ENCODE measurements around the gene EFR3B.

- TF ChIP-seq RAD51 (IDR thresholded peaks at IDR 0.05) (no peak), CTCF (IDR thresholded peaks at IDR 0.05 in 2 of 3, conservative IDR thresholded peaks at IDR 0.05 in 1 of 3; ENCODE audit: control insufficient read depth in 2 of 3, extremely low read depth in 1 of 3, insufficient read depth in 1 of 3, low read depth in 3 of 3, low read length in 3 of 3) (no peak), ESRRA (IDR thresholded peaks at IDR 0.05; ENCODE audit: low read length) (no peak), TCF3 (IDR thresholded peaks at IDR 0.05; ENCODE audit: borderline replicate concordance, insufficient read depth, low read depth, low read length) (no peak), SMC3 (IDR thresholded peaks at IDR 0.05; ENCODE audit: borderline replicate concordance, low read length) (no peak), SIN3A (IDR thresholded peaks at IDR 0.05; ENCODE audit: low read depth, low read length) (no peak), RAD21 (IDR thresholded peaks at IDR 0.05; ENCODE audit: insufficient read depth, low read depth, low read length) (no peak), PML (IDR thresholded peaks at IDR 0.05; ENCODE audit: low read length) (no peak), NFYA (IDR thresholded peaks at IDR 0.05; ENCODE audit: borderline replicate concordance, low read depth, low read length) (no peak), CEBPB (IDR thresholded peaks at IDR 0.05; ENCODE audit: borderline replicate concordance in 1 of 2, low read depth in 2 of 2, low read length in 2 of 2) (no peak)
Measured at GRCh38 chr2:25129901-25130520, 88.1 kb downstream of the EFR3B start.
